ENCODE results near the gene ARID1B. TPM values are rescaled to one million over a fixed set of nuclear protein-coding genes. Genes with fewer than 3 reads are reported as not detected.

ARID1B gene
- total RNA-seq, 1 experiment from 2014 or later: 63.9 TPM

DNA sequence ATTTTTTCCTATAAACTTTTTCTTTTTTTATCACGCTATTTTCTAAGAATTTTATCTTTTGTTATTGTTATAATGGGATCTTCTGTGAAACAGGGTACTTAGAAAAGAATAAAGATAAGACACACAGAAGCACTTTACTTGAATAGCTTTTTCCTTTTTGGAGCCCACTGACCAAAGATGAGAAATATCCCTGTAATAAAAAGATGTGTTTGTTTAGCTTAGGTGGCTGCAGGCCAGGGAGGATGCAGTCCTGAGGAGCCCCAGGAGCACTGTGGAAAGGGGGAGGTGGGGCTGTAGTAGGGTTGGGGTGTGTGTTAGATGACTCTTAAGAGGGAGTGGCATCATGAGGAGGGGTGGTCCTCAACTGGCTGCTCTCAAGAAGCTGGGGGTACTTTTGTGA is 128.6 kb downstream of the ARID1B start:
- H3K4me1 Mint-ChIP-seq (ENCODE audit: insufficient read depth, unreplicated experiment): no peaks in the 10 kb centered on the region
- peaks cover 7% of the 10 kb centered on the region for H3K36me3 Mint-ChIP-seq (ENCODE audit: insufficient read depth, unreplicated experiment)
- H3K27ac Mint-ChIP-seq (ENCODE audit: low read depth, unreplicated experiment): no peak overlapping the region
- TF ChIP-seq, protein P1, sequence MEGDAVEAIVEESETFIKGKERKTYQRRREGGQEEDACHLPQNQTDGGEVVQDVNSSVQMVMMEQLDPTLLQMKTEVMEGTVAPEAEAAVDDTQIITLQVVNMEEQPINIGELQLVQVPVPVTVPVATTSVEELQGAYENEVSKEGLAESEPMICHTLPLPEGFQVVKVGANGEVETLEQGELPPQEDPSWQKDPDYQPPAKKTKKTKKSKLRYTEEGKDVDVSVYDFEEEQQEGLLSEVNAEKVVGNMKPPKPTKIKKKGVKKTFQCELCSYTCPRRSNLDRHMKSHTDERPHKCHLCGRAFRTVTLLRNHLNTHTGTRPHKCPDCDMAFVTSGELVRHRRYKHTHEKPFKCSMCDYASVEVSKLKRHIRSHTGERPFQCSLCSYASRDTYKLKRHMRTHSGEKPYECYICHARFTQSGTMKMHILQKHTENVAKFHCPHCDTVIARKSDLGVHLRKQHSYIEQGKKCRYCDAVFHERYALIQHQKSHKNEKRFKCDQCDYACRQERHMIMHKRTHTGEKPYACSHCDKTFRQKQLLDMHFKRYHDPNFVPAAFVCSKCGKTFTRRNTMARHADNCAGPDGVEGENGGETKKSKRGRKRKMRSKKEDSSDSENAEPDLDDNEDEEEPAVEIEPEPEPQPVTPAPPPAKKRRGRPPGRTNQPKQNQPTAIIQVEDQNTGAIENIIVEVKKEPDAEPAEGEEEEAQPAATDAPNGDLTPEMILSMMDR (IDR thresholded peaks at IDR 0.05; ENCODE audit: unreplicated experiment): no peak
- intact Hi-C loops (cut with micrococcal nuclease): no loop called here
- no TSS peak for BruUV-seq (replicated peaks)
- no peaks in the 10 kb centered on the region for H3K27me3 Mint-ChIP-seq (ENCODE audit: insufficient read depth, unreplicated experiment)
- H3K9me3 Mint-ChIP-seq (ENCODE audit: unreplicated experiment): no peaks in the 10 kb centered on the region
- no peak for DNase-seq (ENCODE audit: unreplicated experiment)
- ChIA-PET CTCF (interaction anchor here (0.6 kb wide), 1 partner anchor 140 kb away, joined by 4 read pairs; no protein-coding TSS in a partner anchor), POLR2A (interaction anchor here (0.6 to 0.7 kb wide), 3 partner anchors 83 to 304 kb away, joined by 3 to 4 read pairs (median 3); no protein-coding TSS in a partner anchor)
- H3K4me3 Mint-ChIP-seq (ENCODE audit: unreplicated experiment): no peak overlapping the region

DNA sequence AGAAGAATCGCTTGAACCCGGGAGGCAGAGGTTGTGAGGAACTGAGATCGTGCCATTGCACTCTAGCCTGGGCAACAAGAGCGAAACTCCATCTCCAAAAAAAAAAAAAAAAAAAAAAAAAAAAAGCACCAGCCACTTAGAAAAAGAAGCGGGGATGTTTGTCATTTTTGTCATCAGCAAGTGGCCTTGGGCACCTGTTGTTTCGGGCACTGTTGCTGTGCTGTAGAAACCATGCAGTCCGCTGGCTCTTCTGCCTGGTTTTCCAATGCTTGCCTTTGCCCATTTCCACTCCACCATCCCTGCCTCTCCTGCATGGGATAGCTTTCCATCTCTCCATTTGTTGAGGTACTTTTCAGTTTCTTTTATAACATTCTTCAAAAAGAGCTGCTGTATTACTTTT is 129.3 kb downstream of the ARID1B start:
- TF ChIP-seq, protein P1 (IDR thresholded peaks at IDR 0.05; ENCODE audit: unreplicated experiment): no peak

DNA sequence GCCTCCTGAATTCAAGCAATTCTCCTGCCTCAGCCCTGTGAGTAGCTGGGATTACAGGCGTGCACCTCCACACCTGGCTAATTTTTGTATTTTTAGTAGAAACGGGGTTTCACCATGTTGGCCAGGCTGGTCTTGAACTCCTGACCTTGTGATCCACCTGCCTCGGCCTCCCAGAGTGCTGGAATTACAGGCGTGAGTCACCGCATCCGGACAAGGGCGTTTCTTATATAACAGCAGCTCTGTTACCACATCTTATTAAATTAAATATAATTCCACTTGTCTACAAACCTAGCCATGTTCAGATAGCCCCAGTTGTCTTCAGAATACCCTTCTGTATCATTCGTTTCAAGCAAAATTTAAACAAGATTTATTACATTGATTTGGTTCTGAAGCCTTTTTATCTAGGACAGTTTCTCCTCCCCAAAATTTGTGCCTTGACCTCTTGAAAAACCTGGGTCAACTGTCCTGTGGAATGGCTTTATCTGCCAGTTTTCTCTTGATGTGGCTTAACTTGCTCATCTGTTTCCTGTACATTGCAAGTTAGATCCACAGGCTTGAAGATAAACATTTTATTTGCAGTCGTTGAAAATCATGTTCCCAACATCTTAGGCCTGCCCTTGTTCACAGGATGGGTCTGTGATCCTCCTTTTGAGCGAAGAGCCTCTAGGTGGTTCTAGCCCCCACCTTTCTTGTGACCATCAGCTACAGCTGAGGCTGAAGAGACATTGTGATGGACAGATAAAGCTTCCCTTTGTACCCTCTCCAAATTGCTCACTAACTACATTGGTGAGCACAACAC is 132.2 kb downstream of the ARID1B start:
- H3K36me3 Mint-ChIP-seq (ENCODE audit: insufficient read depth, unreplicated experiment): peaks cover 7% of the 10 kb centered on the region
- ChIA-PET CTCF (no interaction called here), POLR2A (interaction anchor here (1.3 to 1.5 kb wide), 2 partner anchors 12 to 16 kb away, joined by 3 to 4 read pairs; no protein-coding TSS in a partner anchor)
- no peak overlapping the region for H3K27ac Mint-ChIP-seq (ENCODE audit: low read depth, unreplicated experiment)
- no peaks in the 10 kb centered on the region for H3K27me3 Mint-ChIP-seq (ENCODE audit: insufficient read depth, unreplicated experiment)
- BruUV-seq (replicated peaks): no TSS peak
- H3K4me1 Mint-ChIP-seq (ENCODE audit: insufficient read depth, unreplicated experiment): no peaks in the 10 kb centered on the region
- no peak for DNase-seq (ENCODE audit: unreplicated experiment)
- H3K9me3 Mint-ChIP-seq (ENCODE audit: unreplicated experiment): no peaks in the 10 kb centered on the region
- no peak overlapping the region for H3K4me3 Mint-ChIP-seq (ENCODE audit: unreplicated experiment)
- TF ChIP-seq, protein P1 (IDR thresholded peaks at IDR 0.05; ENCODE audit: unreplicated experiment): no peak
- intact Hi-C loops (cut with micrococcal nuclease): no loop called here

More for the DNA sequence above, 129.3 kb downstream of the ARID1B start:
- no peak for DNase-seq (ENCODE audit: unreplicated experiment)
- H3K27me3 Mint-ChIP-seq (ENCODE audit: insufficient read depth, unreplicated experiment): no peaks in the 10 kb centered on the region
- no peak overlapping the region for H3K27ac Mint-ChIP-seq (ENCODE audit: low read depth, unreplicated experiment)
- no TSS peak for BruUV-seq (replicated peaks)
- H3K4me1 Mint-ChIP-seq (ENCODE audit: insufficient read depth, unreplicated experiment): no peaks in the 10 kb centered on the region
- no peaks in the 10 kb centered on the region for H3K9me3 Mint-ChIP-seq (ENCODE audit: unreplicated experiment)
- ChIA-PET POLR2A (interaction anchor here (0.6 kb wide), 1 partner anchor 304 kb away, joined by 3 read pairs; no protein-coding TSS in a partner anchor), CTCF (interaction anchor here (1.0 kb wide), 1 partner anchor 36 kb away, joined by 3 read pairs; no protein-coding TSS in a partner anchor)
- intact Hi-C loops (cut with micrococcal nuclease): no loop called here
- no peak overlapping the region for H3K4me3 Mint-ChIP-seq (ENCODE audit: unreplicated experiment)
- H3K36me3 Mint-ChIP-seq (ENCODE audit: insufficient read depth, unreplicated experiment): peaks cover 7% of the 10 kb centered on the region

DNA sequence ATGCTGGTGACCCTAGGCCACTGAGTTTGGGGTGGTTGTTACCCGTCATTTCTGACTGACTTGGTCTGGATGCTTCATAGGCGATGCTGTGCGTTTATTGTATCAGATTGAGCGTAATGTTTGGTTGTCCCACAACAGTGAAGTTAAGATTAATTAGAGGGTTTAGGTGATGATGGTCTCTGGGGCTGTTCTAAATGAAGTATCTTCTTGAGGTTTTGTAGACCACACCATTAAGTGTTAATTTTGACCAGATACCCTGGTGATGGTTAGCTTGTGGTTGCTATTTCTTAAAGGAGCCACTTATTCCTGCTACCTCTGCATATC is 132.8 kb downstream of the ARID1B start:
- Mint-ChIP-seq H3K27ac (ENCODE audit: low read depth, unreplicated experiment) (no peak overlapping the region), H3K27me3 (ENCODE audit: insufficient read depth, unreplicated experiment) (no peaks in the 10 kb centered on the region), H3K4me1 (ENCODE audit: insufficient read depth, unreplicated experiment) (no peaks in the 10 kb centered on the region), H3K36me3 (ENCODE audit: insufficient read depth, unreplicated experiment) (peaks cover 11% of the 10 kb centered on the region), H3K9me3 (ENCODE audit: unreplicated experiment) (no peaks in the 10 kb centered on the region), H3K4me3 (ENCODE audit: unreplicated experiment) (no peak overlapping the region)
- intact Hi-C loops (cut with micrococcal nuclease): no loop called here
- CTCF ChIA-PET: no interaction called here
- DNase-seq (ENCODE audit: unreplicated experiment): no peak
- POLR2A ChIA-PET: interaction anchor here (1.3 to 1.5 kb wide), 2 partner anchors 12 to 15 kb away, joined by 3 to 4 read pairs; no protein-coding TSS in a partner anchor
- BruUV-seq (replicated peaks): no TSS peak
- TF ChIP-seq, protein P1 (IDR thresholded peaks at IDR 0.05; ENCODE audit: unreplicated experiment): no peak

All from MCF 10A (cell line).